ENCODE results near the gene AQP7.

GRCh38 chr9:33429256-33429985 is 27.1 kb upstream of the AQP7 start:
- TF ChIP-seq CTCF (tag by site-specific recombination; IDR thresholded peaks at IDR 0.05) (no peak), ZNF76 (tag by site-specific recombination; IDR thresholded peaks at IDR 0.05; ENCODE audit: borderline replicate concordance, low read depth) (no peak), ZNF423 (tag by site-specific recombination; IDR thresholded peaks at IDR 0.05) (no peak), SP2 (tag by site-specific recombination; IDR thresholded peaks at IDR 0.05) (no peak), ZBTB1 (tag by site-specific recombination; IDR thresholded peaks at IDR 0.05) (no peak), ZNF324 (tag by site-specific recombination; IDR thresholded peaks at IDR 0.05) (no peak), ZNF704 (tag by site-specific recombination; IDR thresholded peaks at IDR 0.05) (no peak)
- TF ChIP-seq, protein P1, sequence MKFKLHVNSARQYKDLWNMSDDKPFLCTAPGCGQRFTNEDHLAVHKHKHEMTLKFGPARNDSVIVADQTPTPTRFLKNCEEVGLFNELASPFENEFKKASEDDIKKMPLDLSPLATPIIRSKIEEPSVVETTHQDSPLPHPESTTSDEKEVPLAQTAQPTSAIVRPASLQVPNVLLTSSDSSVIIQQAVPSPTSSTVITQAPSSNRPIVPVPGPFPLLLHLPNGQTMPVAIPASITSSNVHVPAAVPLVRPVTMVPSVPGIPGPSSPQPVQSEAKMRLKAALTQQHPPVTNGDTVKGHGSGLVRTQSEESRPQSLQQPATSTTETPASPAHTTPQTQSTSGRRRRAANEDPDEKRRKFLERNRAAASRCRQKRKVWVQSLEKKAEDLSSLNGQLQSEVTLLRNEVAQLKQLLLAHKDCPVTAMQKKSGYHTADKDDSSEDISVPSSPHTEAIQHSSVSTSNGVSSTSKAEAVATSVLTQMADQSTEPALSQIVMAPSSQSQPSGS (tag by site-specific recombination; IDR thresholded peaks at IDR 0.05; ENCODE audit: low read depth) = no peak
- TF ChIP-seq, protein P2, sequence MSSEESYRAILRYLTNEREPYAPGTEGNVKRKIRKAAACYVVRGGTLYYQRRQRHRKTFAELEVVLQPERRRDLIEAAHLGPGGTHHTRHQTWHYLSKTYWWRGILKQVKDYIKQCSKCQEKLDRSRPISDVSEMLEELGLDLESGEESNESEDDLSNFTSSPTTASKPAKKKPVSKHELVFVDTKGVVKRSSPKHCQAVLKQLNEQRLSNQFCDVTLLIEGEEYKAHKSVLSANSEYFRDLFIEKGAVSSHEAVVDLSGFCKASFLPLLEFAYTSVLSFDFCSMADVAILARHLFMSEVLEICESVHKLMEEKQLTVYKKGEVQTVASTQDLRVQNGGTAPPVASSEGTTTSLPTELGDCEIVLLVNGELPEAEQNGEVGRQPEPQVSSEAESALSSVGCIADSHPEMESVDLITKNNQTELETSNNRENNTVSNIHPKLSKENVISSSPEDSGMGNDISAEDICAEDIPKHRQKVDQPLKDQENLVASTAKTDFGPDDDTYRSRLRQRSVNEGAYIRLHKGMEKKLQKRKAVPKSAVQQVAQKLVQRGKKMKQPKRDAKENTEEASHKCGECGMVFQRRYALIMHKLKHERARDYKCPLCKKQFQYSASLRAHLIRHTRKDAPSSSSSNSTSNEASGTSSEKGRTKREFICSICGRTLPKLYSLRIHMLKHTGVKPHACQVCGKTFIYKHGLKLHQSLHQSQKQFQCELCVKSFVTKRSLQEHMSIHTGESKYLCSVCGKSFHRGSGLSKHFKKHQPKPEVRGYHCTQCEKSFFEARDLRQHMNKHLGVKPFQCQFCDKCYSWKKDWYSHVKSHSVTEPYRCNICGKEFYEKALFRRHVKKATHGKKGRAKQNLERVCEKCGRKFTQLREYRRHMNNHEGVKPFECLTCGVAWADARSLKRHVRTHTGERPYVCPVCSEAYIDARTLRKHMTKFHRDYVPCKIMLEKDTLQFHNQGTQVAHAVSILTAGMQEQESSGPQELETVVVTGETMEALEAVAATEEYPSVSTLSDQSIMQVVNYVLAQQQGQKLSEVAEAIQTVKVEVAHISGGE (tag by site-specific recombination; conservative IDR thresholded peaks at IDR 0.05; ENCODE audit: low read depth) = no peak

Data from HEK293 (cell line).